GDM1 (cell line): ENCODE results near the gene MRPL24.
A peak's percentile ranks its signal among the peaks of the same experiment; 100 is the strongest.

Experiments used
- DNase-seq: peaks from one replicate; lab custom pipeline; 2025; lab: John Stamatoyannopoulos, UW

Gene MRPL24

GRCh38 chr1:156692441-156692924, 48.4 kb downstream of the MRPL24 start:
- no peak for DNase-seq

- DNase-seq = no peak
Measured at GRCh38 chr1:156691665-156692440, 49.0 kb downstream of the MRPL24 start.

GRCh38 chr1:156691191-156691590, 49.7 kb downstream of the MRPL24 start:
- DNase-seq = no peak

GRCh38 chr1:156690675-156691036, 50.2 kb downstream of the MRPL24 start:
- DNase-seq = no peak

- DNase-seq = no peak
Measured at GRCh38 chr1:156689953-156690674, 50.8 kb downstream of the MRPL24 start.

GRCh38 chr1:156689035-156689952, 51.6 kb downstream of the MRPL24 start:
- peak; percentile 71 for DNase-seq
